Rectal smooth muscle tissue (tissue), 1 donor: ENCODE data around the gene RABL6.
"Not testable (repeated sequence)": the region's sequence is repeated elsewhere in the genome, so short reads cannot be mapped to it uniquely, and the experiment has no call there.

Experiments used
- H3K27ac ChIP-seq: one replicate; pipeline ENCODE4 v1.7.0; 2013; ENCODE audit warnings: low read depth, low read length, inconsistent platforms
- H3K27me3 ChIP-seq: one replicate; pipeline ENCODE4 v1.7.0; 2013; ENCODE audit warnings: low read length; ENCODE audit not compliant: control insufficient read depth, insufficient read depth
- H3K36me3 ChIP-seq: one replicate; pipeline ENCODE4 v1.7.0; 2013; ENCODE audit warnings: low read length; ENCODE audit not compliant: control insufficient read depth, insufficient read depth
- H3K4me1 ChIP-seq: one replicate; pipeline ENCODE4 v1.7.0; 2013; ENCODE audit warnings: low read length; ENCODE audit not compliant: control insufficient read depth, insufficient read depth
- H3K4me3 ChIP-seq: one replicate; pipeline ENCODE4 v1.7.0; 2013; ENCODE audit warnings: low read length
- H3K9ac ChIP-seq: one replicate; pipeline ENCODE4 v1.7.0; 2013; ENCODE audit warnings: low read length

Gene RABL6

DNA sequence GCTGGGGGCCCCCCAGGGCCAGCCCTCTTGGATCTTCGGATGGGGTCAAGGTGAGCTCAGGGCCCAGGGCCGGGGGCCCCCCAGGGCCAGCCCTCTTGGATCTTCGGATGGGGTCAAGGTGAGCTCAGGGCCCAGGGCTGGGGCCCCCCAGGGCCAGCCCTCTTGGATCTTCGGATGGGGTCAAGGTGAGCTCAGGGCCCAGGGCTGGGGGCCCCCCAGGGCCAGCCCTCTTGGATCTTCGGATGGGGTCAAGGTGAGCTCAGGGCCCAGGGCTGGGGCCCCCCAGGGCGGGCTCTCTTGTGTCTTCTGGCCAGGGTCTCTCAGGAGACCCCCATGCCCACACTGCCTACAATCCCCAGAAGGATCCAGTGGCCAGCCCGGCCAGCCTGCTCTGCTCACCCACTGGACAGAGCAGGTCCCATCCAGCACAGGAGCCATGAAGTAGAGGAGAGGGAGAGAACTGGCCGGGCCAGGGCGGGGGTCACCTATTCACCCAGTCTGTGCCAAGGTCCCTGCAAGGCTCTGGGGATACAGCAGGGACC lies 4.7 kb upstream of the RABL6 start:
- H3K27me3 ChIP-seq = peaks cover 20% of the 10 kb centered on the region
- H3K27ac ChIP-seq, H3K36me3 ChIP-seq, H3K4me1 ChIP-seq, H3K4me3 ChIP-seq, H3K9ac ChIP-seq: not testable (repeated sequence)

DNA sequence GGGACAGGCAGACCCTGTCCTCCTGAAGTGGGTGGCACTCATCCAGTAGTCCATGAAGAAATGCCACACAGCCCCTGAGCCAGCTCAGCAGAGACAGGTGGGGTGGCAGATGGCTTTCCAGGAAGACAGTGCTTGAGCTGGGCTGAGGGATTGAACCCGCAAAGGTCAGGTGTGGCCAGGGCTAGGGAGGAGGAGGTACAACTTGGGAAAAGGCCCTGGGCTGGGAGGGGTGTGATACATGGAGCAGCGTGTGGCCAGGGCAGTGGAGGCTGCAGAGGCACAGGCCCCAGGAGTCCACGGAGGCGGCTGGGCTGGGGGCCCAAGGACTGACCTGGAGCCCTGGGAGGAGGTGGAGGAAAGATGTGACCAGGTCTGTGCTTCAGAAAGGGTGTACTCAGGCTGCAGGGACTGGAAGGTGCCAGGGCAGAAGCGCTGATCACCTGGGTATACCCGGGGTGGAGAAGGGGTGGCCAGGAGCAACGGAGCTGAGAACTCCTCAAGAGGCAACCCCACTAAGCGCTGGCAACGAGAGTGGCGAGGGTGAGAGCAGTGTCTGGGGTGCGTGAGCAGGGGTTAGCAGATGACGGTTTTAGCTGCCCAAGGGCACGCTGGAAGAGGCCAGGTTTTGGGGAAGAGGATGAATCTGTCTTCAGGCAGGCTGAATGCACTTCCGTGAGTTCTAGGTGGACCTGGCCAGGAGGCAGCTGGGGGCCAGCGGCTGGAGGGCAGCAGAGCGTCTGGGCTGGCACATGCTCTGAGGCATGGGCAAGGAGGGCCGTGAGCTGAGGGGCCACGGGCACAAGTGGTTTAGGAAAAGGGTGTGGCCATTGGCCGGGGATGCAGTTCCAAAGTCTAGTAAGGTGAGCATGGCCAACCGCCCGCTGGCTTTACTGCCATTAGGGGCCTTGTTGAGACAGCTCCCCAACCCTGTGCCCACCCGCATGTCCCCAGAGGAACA lies 3.9 kb upstream of the RABL6 start:
- Histone ChIP-seq H3K27ac (no peak overlapping the region), H3K4me3 (no peak overlapping the region), H3K9ac (no peak overlapping the region), H3K36me3 (peaks cover 3% of the 10 kb centered on the region), H3K27me3 (peaks cover 15% of the 10 kb centered on the region), H3K4me1 (peaks cover 9% of the 10 kb centered on the region)

DNA sequence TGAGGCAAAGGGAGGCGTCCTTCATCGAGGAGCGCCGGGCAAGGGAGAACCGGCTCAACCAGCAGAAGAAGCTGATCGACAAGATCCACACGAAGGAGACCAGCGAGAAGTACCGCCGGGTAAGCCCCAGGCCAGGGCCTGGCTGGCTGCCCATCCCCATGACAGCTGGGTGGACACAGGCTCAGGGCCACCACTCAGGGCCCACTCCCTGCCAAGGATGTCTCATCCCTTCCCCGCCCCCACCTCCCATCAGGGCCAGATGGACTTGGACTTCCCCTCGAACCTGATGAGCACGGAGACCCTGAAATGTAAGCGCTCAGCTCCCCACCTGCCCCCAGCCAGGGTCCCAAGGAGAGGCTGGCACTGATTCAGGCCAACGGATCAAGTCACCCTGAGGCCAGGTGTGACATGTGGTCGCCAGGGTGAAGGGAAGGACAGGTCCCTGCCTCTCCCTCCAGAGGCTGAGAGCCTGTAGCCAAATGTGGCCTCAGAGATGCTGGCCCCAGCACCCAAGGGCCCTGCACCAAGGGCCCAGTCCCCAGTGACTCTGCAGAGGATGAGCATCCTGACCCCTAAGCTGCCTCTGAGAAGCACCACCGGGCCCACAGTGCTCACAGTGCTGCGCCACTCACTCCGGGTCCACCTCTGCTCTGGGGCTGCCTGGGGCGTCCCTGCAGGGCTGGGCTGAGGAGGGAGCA lies 3.1 kb upstream of the RABL6 start:
- peaks cover 15% of the 10 kb centered on the region for H3K4me1 ChIP-seq
- H3K27ac ChIP-seq = no peak overlapping the region

DNA sequence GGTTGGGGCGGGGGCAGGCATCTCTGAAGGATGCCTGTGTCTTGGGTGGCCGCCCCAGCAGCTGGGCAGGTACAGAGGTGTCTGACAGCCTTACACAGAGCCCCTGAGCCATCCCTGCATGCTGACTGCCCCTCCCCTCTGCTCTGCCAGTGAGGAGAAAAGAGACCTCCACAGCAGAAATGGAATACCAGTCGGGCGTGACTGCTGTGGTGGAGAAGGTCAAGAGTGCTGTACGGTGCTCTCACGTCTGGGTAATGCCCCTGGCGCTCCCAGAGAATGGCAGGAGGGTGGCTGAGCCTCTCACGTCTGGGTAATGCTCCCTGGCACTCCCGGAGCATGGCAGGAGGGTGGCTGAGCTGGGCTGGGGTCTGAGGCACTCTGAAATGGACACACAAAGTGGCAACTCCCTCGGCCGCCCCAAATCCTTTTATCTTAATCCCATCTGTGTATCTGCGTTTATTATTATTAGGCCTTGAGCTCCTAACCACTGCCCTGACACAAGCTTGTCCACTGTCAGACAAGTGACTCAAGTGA lies 2.5 kb upstream of the RABL6 start:
- no peak overlapping the region for H3K4me3 ChIP-seq
- peaks cover 15% of the 10 kb centered on the region for H3K4me1 ChIP-seq
- no peak overlapping the region for H3K9ac ChIP-seq
- H3K27me3 ChIP-seq = peaks cover 5% of the 10 kb centered on the region
- no peak overlapping the region for H3K27ac ChIP-seq
- H3K36me3 ChIP-seq = peaks cover 3% of the 10 kb centered on the region

More for the DNA sequence above, 3.1 kb upstream of the RABL6 start:
- no peak overlapping the region for H3K4me3 ChIP-seq
- peaks cover 7% of the 10 kb centered on the region for H3K27me3 ChIP-seq
- H3K9ac ChIP-seq = no peak overlapping the region
- H3K36me3 ChIP-seq = peaks cover 3% of the 10 kb centered on the region

DNA sequence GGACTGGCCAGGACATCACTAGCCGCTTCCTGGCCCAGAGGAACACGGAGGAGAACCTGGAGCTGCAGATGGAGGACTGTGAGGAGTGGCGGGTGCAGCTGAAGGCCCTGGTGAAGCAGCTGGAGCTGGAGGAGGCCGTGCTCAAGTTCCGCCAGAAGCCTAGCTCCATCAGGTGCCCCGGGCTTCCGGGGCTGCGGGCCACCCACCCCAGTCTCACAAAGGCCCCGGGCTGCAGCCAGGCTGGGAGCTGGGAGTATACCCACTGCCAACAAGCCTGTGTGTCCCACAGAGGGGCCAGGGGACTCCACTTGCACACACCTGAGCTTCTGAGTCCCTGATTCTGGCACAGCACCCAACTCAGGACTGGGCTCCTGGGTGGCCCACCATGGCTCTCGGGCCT lies 1.7 kb upstream of the RABL6 start:
- no peak overlapping the region for H3K4me3 ChIP-seq
- H3K27me3 ChIP-seq = peaks cover under 1% of the 10 kb centered on the region
- peaks cover 3% of the 10 kb centered on the region for H3K36me3 ChIP-seq
- H3K9ac ChIP-seq = no peak overlapping the region
- peaks cover 15% of the 10 kb centered on the region for H3K4me1 ChIP-seq
- H3K27ac ChIP-seq = no peak overlapping the region

DNA sequence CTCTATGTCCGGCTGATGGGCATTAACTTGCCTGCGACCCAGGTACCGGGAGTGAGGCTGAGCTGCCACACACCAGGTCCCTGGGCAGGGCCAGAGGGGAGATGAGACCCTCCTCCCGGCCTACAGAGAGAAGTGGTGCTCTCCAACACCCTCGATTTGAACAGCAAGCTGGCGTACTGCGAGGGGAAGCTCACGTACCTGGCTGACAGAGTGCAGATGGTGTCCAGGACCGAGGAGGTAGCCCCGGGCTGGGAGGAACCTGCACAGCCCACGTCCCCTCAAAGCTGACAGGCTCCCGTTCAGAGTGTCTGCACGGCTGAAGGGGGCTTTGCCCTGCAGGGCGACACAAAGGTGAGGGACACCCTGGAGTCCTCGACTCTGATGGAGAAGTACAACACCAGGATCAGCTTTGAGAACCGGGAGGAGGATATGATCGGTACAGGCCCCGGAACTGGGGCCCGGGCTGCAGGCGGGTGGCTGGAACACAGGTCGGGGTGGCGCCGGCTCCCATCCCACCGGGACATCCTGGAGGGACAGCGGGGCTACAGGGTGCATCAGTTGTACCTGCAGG lies 1.0 kb upstream of the RABL6 start:
- peaks cover 15% of the 10 kb centered on the region for H3K4me1 ChIP-seq
- peak overlapping the region; percentile 75 for H3K27ac ChIP-seq
- H3K9ac ChIP-seq = no peak overlapping the region

DNA sequence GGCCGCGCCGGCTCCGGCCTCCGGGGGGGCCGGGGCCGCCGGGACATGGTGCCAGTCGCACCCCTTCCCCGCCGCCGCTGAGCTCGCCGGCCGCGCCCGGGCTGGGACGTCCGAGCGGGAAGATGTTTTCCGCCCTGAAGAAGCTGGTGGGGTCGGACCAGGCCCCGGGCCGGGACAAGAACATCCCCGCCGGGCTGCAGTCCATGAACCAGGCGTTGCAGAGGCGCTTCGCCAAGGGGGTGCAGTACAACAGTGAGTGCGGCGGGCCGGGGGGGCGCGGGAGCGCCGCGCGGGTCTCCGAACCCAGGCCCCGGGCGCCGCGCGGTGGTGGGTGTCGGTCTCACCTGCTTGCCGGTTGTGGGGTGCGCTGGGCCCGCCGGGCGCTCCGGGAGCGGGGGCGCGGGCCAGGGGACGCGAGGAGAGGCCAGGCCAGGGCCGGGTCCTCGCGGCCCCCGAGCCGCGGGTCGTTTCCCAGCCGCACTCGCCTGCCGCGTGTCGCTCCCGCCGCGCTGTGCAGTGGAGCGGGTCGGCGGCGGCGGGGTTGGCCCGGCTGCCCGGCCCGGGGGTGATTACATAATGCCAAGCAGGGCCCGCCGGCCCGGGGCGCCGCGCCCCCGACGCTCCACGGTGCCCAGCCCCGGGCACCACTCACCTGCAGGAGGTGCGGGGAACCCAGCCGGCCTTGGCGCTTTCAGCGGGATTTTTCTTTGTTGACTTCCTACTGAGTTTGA lies 492 bp downstream of the RABL6 start:
- Histone ChIP-seq H3K4me1 (peaks cover 15% of the 10 kb centered on the region), H3K9ac (peak overlapping the region; percentile 49), H3K36me3 (peaks cover 5% of the 10 kb centered on the region), H3K27ac (peak overlapping the region; percentile 55), H3K27me3 (no peaks in the 10 kb centered on the region), H3K4me3 (peak overlapping the region; percentile 89)

More for the DNA sequence above, 1.0 kb upstream of the RABL6 start:
- H3K36me3 ChIP-seq = peaks cover 3% of the 10 kb centered on the region
- H3K27me3 ChIP-seq = no peaks in the 10 kb centered on the region
- peak overlapping the region; percentile 59 for H3K4me3 ChIP-seq

DNA sequence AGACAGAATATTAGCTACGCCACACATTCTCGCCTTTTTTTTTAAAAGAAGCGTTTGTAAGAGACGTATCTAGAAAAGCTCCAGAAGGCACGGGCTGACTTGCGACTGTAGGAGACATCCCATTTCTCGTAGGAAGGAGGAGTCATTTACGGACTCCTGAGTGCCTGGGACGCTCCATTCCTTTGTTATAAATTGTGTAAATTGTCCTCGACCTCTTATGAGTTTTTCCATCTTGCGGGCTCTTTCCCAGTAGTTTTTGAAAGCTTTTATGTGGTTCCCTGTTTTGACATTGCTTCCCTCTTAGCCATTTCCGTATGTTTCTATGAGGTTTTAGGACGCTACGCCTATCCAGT lies 1.0 kb downstream of the RABL6 start:
- Histone ChIP-seq H3K4me1 (peaks cover 15% of the 10 kb centered on the region), H3K9ac (no peak overlapping the region), H3K27me3 (no peaks in the 10 kb centered on the region), H3K36me3 (peaks cover 5% of the 10 kb centered on the region), H3K27ac (no peak overlapping the region), H3K4me3 (peak overlapping the region; percentile 89)

DNA sequence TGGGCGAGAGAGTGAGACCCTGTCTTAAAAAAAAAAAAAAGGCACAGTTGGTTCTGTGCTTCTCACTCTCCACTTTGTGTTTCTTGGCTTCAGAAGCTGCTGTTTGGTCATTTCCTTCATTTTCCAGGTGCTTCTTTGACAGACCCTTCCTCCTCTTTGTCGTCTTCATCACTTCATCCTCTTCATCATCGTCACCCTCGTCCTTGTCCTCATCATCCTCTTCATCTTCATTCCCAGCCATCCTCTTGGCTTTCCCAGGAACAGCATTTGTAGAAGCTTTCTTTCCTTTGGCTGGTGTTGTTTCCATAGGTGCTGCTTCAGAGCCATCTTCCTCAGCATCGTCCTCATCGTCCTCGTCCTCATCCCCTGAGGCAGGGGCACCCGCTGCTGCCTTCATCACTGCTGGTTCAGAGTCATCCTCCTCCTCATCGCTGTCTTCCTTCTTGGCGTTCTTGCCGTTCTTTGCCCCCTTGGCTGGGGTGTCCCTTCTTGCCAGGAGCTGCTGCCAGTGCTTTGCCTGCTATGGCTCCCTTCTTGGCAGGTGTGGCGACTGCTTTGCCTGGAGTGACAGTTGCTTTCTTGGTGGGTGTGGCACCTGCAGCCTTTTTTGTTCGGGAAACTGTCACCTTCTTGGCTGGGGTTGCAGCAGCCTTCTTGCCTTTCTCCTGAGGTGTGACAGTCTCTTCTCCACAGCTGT lies 7.1 kb downstream of the RABL6 start:
- Histone ChIP-seq H3K4me1 (no peaks in the 10 kb centered on the region), H3K9ac (no peak overlapping the region), H3K4me3 (no peak overlapping the region), H3K36me3 (peaks cover 8% of the 10 kb centered on the region), H3K27ac (no peak overlapping the region), H3K27me3 (no peaks in the 10 kb centered on the region)

DNA sequence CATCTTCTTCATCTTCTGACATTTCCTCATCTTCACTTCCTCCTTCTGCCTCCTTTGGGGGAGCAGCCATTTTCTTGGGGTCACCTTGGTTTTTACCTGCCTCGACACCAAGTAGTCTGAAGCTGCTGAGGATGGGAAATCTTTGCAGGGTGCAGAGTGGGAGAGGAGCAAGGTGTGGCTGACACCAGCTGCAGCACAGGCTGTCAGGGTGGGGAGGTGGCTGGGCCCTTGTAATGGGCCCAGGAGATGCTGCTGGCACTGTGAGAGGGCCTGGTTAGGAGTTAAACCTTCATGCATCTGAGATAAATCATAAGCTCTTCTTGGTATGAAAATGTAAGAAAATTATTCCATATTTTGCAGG lies 7.7 kb downstream of the RABL6 start:
- H3K4me1 ChIP-seq = no peaks in the 10 kb centered on the region
- H3K27me3 ChIP-seq = no peaks in the 10 kb centered on the region
- peaks cover 8% of the 10 kb centered on the region for H3K36me3 ChIP-seq
- H3K4me3 ChIP-seq = no peak overlapping the region
- no peak overlapping the region for H3K9ac ChIP-seq
- H3K27ac ChIP-seq = no peak overlapping the region

DNA sequence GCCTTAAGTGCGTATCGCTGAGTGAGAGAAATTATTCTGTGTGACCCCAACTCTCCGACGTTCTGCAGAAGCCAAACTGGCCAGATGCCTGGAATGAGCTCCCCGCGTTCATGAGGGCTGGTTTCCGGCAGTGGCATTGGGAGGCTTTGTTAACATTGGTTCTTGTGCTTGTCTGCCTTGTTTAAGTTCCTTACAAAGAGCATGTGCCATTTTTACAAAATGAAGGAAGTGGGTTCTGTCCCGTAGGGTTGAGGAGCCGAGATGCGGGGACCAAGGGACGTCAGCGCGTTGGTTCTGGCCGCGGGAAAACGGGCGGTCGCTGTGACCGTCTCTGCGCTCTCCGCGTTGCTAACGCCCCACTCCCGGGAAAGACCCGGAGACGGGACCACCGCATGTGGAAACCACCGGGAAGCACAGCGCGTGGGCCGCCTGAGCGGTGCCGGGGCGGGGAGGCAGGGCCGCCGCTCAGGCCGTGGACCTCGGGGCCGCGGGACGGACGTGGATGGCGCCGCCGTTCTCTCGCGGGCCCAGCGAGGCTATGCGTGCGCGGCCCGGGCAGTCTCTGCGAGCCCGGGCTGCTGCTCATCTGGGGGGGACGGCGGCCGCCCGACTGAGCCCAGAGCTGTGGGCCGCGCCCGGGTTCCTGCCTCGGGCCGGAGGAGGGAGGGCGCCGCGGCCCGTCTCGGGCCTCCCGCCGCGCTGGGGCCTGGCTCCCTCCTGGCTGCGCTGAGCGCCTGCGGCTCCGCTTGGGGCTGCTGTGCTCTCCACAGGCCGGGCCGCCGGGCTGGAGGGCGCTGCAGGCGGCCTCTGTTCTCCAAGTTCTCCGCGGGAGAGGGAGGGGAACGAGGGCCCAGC lies 13.4 kb downstream of the RABL6 start:
- H3K4me3 ChIP-seq = peak overlapping the region; percentile 10
- H3K36me3 ChIP-seq = peaks cover 13% of the 10 kb centered on the region
- H3K9ac ChIP-seq = no peak overlapping the region
- H3K27me3 ChIP-seq = no peaks in the 10 kb centered on the region
- H3K4me1 ChIP-seq = no peaks in the 10 kb centered on the region
- H3K27ac ChIP-seq = no peak overlapping the region
